Prostate gland (tissue), 2 donors: ENCODE data around the gene GATC.
A peak's percentile ranks its signal among the peaks of the same experiment; 100 is the strongest.

Experiments
- POLR2A ChIP-seq: fragments of 450-650 bp; IDR thresholded peaks from one replicate; pipeline ENCODE4 v1.6.1; 2016; ENCODE audit warnings: antibody characterized with exemption, mild to moderate bottlenecking
- POLR2AphosphoS5 ChIP-seq: sonication (generic); formaldehyde crosslinking; IDR thresholded peaks from one replicate; pipeline ENCODE4 v1.6.1; 2017; ENCODE audit warnings: antibody characterized with exemption
- TF ChIP-seq, protein P1 (sequence below), 4 experiments: fragments of 200-600 bp in 2 of 4; fragments of 450-650 bp in 2 of 4; sonication (generic) in 2 of 4; IDR thresholded peaks; 1 replicate in 3 of 4; 2 replicates in 1 of 4; pipeline ENCODE4 v1.5.1; 2016 to 2019; ENCODE audit warnings: antibody characterized with exemption in 4 of 4, mild to moderate bottlenecking in 2 of 4, moderate library complexity in 2 of 4

GRCh38 chr12:120437735-120438494 is 8.3 kb upstream of the GATC start, which contains the start of gene COX6A1:
- TF ChIP-seq, protein P1, sequence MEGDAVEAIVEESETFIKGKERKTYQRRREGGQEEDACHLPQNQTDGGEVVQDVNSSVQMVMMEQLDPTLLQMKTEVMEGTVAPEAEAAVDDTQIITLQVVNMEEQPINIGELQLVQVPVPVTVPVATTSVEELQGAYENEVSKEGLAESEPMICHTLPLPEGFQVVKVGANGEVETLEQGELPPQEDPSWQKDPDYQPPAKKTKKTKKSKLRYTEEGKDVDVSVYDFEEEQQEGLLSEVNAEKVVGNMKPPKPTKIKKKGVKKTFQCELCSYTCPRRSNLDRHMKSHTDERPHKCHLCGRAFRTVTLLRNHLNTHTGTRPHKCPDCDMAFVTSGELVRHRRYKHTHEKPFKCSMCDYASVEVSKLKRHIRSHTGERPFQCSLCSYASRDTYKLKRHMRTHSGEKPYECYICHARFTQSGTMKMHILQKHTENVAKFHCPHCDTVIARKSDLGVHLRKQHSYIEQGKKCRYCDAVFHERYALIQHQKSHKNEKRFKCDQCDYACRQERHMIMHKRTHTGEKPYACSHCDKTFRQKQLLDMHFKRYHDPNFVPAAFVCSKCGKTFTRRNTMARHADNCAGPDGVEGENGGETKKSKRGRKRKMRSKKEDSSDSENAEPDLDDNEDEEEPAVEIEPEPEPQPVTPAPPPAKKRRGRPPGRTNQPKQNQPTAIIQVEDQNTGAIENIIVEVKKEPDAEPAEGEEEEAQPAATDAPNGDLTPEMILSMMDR (IDR thresholded peaks at IDR 0.05) = peak in 1 of 4 experiments; percentile 36
- TF ChIP-seq POLR2A (peak; percentile 31), POLR2AphosphoS5 (peak; percentile 97)
